ENCODE results near the gene SPDYE2B. TPM values are rescaled to one million over a fixed set of nuclear protein-coding genes. Genes with fewer than 3 reads are reported as not detected.
A peak's percentile ranks its signal among the peaks of the same experiment; 100 is the strongest.
"Not testable (repeated sequence)": the region's sequence is repeated elsewhere in the genome, so short reads cannot be mapped to it uniquely, and the experiment has no call there.

SPDYE2B gene
- total RNA-seq, 1 donor from 2014 or later: not detected

DNA sequence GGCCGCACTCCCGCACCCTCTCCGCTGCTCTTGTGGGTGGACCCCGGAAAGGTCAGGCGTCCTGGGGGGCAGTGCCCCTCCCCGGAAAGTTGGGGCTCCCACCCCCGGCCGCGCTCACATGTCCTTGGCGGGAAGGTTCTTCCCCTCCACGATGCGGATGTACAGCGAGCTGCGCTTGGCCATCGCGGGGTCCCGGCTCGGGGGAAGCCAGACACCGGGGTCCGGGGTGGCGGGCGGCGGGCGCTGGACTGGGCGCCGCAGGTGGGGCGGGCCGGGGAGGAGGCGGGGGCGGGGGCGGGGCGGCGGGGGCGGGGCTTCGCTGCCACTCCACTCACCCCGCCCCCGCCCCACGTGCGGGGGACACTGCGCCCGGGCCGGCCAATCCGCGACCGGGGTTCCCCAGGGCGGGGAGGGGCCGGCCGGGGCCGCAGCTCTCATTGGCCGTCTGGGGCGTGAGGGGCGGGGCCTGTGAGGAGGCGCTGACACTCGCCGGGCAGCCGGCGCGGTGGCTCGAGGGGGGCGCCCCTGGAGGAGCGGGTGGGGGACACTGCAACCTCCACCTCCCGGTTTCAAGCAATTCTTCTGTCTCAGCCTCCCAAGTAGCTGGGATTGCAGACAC lies 33.5 kb upstream of the SPDYE2B start, which contains the start of gene RASA4:
Gene RASA4, minus strand, starts transcription at position 250 of the 619 bp plus-strand sequence. Its CDS starts 67 bp downstream, at position 183.
- DNase-seq (ENCODE audit: low spot score): peak; percentile 55
- H3K27ac Mint-ChIP-seq (ENCODE audit: unreplicated experiment); H3K9me3 Mint-ChIP-seq (ENCODE audit: low read depth); H3K4me3 Mint-ChIP-seq (ENCODE audit: unreplicated experiment); H3K4me1 Mint-ChIP-seq (ENCODE audit: low read depth); H3K36me3 Mint-ChIP-seq (ENCODE audit: low read depth); H3K27me3 Mint-ChIP-seq (ENCODE audit: low read depth): not testable (repeated sequence)

DNA sequence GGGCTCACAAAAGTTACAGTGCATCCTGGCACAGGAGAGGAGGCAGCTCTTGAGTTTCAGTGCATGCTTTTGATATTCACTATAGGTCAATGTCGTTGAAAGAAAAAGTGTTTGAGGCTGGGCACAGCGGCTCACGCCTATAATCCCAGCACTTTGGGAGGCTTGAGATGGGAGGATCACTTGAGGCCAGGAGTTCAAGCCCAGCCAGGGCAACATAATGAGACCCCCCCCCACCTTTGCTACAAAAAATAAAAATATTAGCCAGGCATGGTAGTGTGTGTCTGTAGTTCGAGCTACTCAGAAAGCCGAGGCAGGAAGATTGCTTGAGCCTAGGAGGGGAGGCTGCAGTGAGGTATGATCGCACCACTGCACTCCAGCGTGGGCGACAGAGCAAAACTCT lies 32.0 kb upstream of the SPDYE2B start:
- H3K27me3 Mint-ChIP-seq (ENCODE audit: low read depth); H3K9me3 Mint-ChIP-seq (ENCODE audit: low read depth); H3K4me3 Mint-ChIP-seq (ENCODE audit: unreplicated experiment); DNase-seq (ENCODE audit: low spot score); H3K4me1 Mint-ChIP-seq (ENCODE audit: low read depth); H3K36me3 Mint-ChIP-seq (ENCODE audit: low read depth); H3K27ac Mint-ChIP-seq (ENCODE audit: unreplicated experiment): not testable (repeated sequence)

DNA sequence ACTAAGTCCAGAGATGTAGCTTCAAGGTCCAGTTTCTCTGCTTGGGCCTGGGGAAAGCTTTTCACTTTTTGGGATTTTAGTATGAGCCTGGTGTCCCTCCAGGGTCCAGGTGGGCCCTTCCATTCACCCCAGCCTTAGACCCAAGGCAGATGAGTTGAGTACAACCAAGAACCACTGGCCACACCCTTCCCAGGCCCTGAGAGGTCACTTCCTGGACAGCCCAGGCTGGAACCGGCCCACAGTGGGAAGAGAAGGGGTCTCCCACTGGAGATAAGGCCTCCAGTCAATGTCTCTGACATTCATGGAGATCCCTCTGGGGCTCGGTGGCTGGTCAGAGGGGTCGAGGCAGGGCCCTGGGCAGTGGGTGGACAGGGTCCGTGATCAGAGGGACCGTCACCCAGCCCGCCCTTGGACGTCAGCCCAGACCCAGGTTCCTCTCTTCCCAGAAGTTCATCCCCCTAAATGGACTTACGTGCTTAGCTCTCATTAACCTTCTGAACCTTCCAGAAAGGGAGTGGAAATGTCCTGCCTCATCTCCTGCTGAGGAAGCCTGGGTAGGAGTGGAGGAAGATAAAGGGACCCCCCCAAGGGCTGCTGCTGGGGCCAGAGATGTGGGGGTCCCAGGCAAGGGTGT lies 22.7 kb upstream of the SPDYE2B start:
- H3K4me1 Mint-ChIP-seq (ENCODE audit: low read depth); H3K4me3 Mint-ChIP-seq (ENCODE audit: unreplicated experiment); H3K36me3 Mint-ChIP-seq (ENCODE audit: low read depth); DNase-seq (ENCODE audit: low spot score); H3K27me3 Mint-ChIP-seq (ENCODE audit: low read depth); H3K27ac Mint-ChIP-seq (ENCODE audit: unreplicated experiment); H3K9me3 Mint-ChIP-seq (ENCODE audit: low read depth): not testable (repeated sequence)

DNA sequence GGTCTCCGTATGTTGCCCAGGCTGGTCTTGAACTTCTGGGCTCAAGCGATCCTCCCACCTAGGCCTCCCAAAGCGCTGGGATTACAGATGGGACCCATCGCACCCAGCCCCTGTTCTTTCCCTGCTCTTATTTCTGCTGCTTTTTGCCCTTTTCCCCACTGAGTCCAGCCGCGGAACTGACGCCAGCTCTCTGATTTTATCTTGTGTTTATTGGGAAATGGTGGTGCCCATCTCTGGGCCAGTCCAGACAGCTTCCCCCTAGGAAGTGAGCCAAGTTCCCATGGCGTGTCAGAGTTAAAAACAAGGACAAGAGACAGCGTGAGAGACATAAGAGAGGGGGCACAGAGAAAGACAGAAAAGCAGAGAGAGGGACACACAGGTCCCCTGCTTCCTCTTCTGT lies 19.5 kb upstream of the SPDYE2B start:
- not testable (repeated sequence) for H3K9me3 Mint-ChIP-seq (ENCODE audit: low read depth); H3K27ac Mint-ChIP-seq (ENCODE audit: unreplicated experiment); H3K36me3 Mint-ChIP-seq (ENCODE audit: low read depth); H3K4me1 Mint-ChIP-seq (ENCODE audit: low read depth); H3K4me3 Mint-ChIP-seq (ENCODE audit: unreplicated experiment); DNase-seq (ENCODE audit: low spot score); H3K27me3 Mint-ChIP-seq (ENCODE audit: low read depth)

DNA sequence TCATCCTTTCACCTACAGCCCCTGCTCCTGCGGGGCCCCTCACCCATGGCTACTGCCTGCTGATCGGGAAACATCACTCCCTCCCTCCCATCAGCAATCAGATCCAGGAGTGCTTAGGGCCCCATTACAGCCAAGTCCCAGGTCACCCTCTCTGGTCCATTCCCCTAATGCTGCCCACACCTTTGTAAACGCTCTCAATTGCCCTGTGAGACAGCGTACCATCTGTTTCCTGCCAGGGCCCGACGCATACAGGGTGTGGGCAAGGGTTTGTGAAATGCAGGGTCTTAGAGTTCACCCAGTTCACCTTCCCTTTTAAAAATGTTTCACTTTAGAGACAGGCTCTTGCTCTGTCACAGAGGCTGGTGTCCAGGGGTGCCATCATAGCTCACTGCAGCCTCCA lies 15.8 kb upstream of the SPDYE2B start:
- not testable (repeated sequence) for H3K36me3 Mint-ChIP-seq (ENCODE audit: low read depth)

DNA sequence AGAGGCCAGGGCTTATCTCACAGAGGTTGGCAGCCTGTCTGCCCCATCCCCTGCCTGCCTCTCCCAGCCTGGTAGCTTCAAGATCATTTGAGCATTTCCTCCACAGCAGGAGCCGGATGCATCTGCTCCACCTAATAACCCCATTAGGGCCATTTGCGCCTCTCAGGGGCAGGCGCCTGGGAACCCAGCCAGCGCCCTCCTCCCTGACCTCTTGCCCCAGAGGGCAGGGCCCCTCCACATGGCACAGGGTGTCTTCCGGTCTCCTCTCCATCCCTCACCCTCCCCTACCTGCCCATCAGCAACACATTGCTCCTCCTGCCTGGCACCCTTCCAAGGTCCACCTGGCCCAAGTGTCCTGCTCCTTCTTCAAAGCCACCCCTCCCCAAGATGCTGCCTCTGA lies 14.8 kb upstream of the SPDYE2B start:
- H3K4me1 Mint-ChIP-seq (ENCODE audit: low read depth); H3K27ac Mint-ChIP-seq (ENCODE audit: unreplicated experiment); H3K36me3 Mint-ChIP-seq (ENCODE audit: low read depth); H3K27me3 Mint-ChIP-seq (ENCODE audit: low read depth); H3K4me3 Mint-ChIP-seq (ENCODE audit: unreplicated experiment); H3K9me3 Mint-ChIP-seq (ENCODE audit: low read depth); DNase-seq (ENCODE audit: low spot score): not testable (repeated sequence)

More for the DNA sequence above, 15.8 kb upstream of the SPDYE2B start:
- not testable (repeated sequence) for H3K4me1 Mint-ChIP-seq (ENCODE audit: low read depth); H3K27ac Mint-ChIP-seq (ENCODE audit: unreplicated experiment); H3K9me3 Mint-ChIP-seq (ENCODE audit: low read depth); H3K27me3 Mint-ChIP-seq (ENCODE audit: low read depth); H3K4me3 Mint-ChIP-seq (ENCODE audit: unreplicated experiment)
- peak; percentile 30 for DNase-seq (ENCODE audit: low spot score)

DNA sequence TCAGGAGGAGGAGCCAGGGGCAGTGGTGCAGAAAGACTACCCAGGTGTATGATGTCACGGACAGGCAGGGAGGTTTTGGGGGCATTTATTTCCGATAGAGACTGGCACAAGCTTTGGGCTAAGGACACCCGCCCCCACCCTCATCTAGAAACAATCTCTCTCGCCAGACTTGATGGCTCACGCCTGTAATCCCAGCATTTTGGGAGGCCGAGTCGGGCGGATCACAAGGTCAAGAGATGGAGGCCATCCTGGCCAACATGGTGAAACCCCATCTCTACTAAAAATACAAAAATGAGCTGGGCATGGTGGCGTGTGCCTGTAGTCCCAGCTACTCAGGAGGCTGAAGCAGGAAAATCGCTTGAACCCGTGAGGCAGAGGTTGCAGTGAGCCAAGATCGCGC lies 13.2 kb upstream of the SPDYE2B start:
- not testable (repeated sequence) for H3K9me3 Mint-ChIP-seq (ENCODE audit: low read depth); H3K4me1 Mint-ChIP-seq (ENCODE audit: low read depth); H3K27ac Mint-ChIP-seq (ENCODE audit: unreplicated experiment); H3K36me3 Mint-ChIP-seq (ENCODE audit: low read depth); H3K4me3 Mint-ChIP-seq (ENCODE audit: unreplicated experiment); H3K27me3 Mint-ChIP-seq (ENCODE audit: low read depth)
- peak; percentile 22 for DNase-seq (ENCODE audit: low spot score)

DNA sequence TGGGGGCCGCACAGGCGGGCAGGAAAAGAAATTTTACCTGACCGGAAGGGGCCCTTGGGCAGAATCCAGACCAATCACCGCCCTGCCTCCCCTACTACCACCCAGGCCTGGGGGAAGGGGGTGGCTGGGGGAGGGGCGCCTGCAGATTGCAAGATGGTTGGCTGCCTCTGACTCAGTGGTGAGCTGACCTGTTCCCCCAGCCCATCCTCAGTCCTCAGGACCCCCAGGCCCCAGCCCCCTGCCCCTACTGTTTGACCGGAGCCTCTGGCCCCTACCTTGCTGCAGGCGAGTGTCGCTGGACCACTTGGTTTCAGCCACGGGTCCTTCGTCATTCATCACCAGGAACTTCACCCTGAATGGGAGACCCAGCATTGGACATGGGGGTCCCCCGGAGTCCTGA lies 11.3 kb upstream of the SPDYE2B start:
- not testable (repeated sequence) for H3K4me1 Mint-ChIP-seq (ENCODE audit: low read depth); H3K4me3 Mint-ChIP-seq (ENCODE audit: unreplicated experiment); H3K9me3 Mint-ChIP-seq (ENCODE audit: low read depth); H3K27me3 Mint-ChIP-seq (ENCODE audit: low read depth); H3K36me3 Mint-ChIP-seq (ENCODE audit: low read depth); H3K27ac Mint-ChIP-seq (ENCODE audit: unreplicated experiment)
- DNase-seq (ENCODE audit: low spot score): peak; percentile 62

DNA sequence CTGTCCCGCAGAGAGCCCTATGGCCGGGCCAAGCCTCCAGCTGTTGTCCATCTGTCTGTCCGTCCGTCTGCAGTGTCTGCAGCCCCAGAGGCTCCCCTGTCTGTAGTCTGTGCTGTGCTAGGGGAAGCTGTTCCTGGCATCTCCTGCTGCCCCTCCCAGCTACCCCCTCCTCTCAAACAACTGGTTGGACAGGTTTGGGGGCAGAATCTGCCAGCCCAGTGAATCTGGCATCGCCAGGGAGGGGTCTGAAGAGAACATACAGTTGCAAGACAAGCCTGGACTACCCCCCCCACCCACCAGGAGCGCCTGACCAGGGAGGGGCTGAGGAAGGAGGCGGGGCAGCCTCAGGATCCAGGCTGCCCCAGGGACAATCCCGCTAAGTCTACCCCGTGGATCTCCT lies 7.4 kb upstream of the SPDYE2B start, which contains the start of gene UPK3BL1:
Gene UPK3BL1, minus strand, starts transcription at position 101 of the 400 bp plus-strand sequence. Its CDS starts 50 bp downstream, at position 51.
- H3K9me3 Mint-ChIP-seq (ENCODE audit: low read depth); DNase-seq (ENCODE audit: low spot score); H3K27me3 Mint-ChIP-seq (ENCODE audit: low read depth); H3K4me3 Mint-ChIP-seq (ENCODE audit: unreplicated experiment); H3K27ac Mint-ChIP-seq (ENCODE audit: unreplicated experiment); H3K36me3 Mint-ChIP-seq (ENCODE audit: low read depth); H3K4me1 Mint-ChIP-seq (ENCODE audit: low read depth): not testable (repeated sequence)

DNA sequence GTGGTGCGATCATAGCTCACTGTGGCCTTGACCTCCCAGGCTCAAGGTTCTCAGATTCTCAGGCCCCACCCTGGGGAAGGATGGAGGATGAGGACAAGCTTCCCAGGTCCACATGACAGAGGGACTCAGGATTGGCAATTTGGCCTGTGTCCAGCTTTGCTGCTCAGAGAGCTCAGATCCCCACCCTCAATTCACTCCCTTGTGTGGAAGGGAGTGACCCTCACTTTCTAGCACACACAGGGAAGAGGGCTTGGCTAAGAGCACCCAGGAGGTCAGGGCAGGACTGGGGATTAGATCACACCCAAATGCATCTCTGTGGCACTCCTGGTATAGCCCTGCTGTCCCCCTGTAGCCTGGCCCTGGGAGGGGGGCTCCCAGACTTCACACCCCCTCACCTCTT lies 6.7 kb upstream of the SPDYE2B start:
- not testable (repeated sequence) for H3K36me3 Mint-ChIP-seq (ENCODE audit: low read depth)

DNA sequence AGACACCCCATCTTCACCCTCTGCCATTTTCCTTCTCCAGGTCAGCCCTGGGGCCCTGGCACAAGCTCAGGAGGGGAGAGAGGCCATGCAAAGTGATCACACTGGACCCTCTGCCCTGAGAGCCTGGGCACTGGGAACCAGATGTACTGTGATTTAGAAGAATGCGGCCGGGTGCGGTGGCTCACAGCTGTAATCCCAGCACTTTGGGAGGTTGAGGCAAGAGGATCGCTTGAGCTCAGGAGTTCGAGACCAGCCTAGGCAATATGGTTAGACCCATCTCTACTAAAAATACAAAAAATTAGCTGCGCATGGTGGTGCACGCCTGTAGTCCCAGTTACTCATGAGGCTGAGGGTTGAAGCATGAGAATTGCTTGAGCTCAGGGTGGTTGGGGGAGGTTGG lies 2.3 kb upstream of the SPDYE2B start:
- H3K36me3 Mint-ChIP-seq (ENCODE audit: low read depth); H3K27ac Mint-ChIP-seq (ENCODE audit: unreplicated experiment): not testable (repeated sequence)

More for the DNA sequence above, 6.7 kb upstream of the SPDYE2B start:
- not testable (repeated sequence) for H3K27ac Mint-ChIP-seq (ENCODE audit: unreplicated experiment); H3K4me3 Mint-ChIP-seq (ENCODE audit: unreplicated experiment); H3K27me3 Mint-ChIP-seq (ENCODE audit: low read depth); DNase-seq (ENCODE audit: low spot score); H3K4me1 Mint-ChIP-seq (ENCODE audit: low read depth); H3K9me3 Mint-ChIP-seq (ENCODE audit: low read depth)

DNA sequence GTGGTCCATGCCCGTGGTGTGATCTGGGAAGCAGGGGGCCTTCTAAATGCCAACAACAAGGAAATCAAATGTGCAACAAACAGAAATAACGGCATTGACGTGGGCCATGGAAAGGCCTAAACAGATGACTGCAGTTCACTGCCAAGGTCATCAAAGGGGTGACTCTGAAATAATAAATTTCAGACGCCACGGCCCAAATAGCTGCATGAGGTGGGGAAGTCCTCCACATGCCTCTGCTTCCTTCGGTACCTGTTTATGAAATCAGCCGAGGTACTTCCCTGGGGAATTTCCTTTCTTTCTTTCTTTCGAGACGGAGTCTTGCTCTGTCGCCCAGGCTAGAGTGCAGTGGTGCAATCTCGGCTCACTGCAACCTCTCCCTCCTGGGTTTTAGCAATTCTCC lies 14.6 kb downstream of the SPDYE2B start:
- not testable (repeated sequence) for H3K36me3 Mint-ChIP-seq (ENCODE audit: low read depth); H3K27me3 Mint-ChIP-seq (ENCODE audit: low read depth); H3K9me3 Mint-ChIP-seq (ENCODE audit: low read depth); H3K4me3 Mint-ChIP-seq (ENCODE audit: unreplicated experiment); H3K27ac Mint-ChIP-seq (ENCODE audit: unreplicated experiment); DNase-seq (ENCODE audit: low spot score); H3K4me1 Mint-ChIP-seq (ENCODE audit: low read depth)

More for the DNA sequence above, 2.3 kb upstream of the SPDYE2B start:
- H3K9me3 Mint-ChIP-seq (ENCODE audit: low read depth); H3K4me1 Mint-ChIP-seq (ENCODE audit: low read depth); H3K4me3 Mint-ChIP-seq (ENCODE audit: unreplicated experiment); H3K27me3 Mint-ChIP-seq (ENCODE audit: low read depth): not testable (repeated sequence)
- DNase-seq (ENCODE audit: low spot score): peak; percentile 21

DNA sequence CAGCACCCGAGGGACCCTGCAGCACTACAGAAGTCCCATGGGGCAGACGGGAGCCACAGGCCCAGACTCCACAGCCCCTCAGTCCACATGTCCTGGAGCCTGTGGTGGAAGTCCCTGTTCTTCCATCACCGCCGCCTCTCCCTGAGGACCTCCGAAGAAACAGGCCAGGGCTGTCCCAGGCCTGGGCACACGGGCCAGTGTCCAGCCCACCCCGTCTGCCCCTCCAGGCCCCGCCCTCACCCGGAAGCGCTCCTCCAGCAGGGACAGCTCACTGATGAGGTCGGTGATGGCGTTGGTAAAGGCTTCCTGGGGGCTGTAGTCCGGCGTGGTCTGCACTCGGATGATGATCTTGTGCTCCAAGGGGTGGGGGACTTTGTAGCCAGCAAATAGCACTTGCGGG lies 16.7 kb downstream of the SPDYE2B start:
- H3K4me3 Mint-ChIP-seq (ENCODE audit: unreplicated experiment): not testable (repeated sequence)

More for the DNA sequence above, 16.7 kb downstream of the SPDYE2B start:
- not testable (repeated sequence) for H3K27me3 Mint-ChIP-seq (ENCODE audit: low read depth); DNase-seq (ENCODE audit: low spot score); H3K4me1 Mint-ChIP-seq (ENCODE audit: low read depth); H3K9me3 Mint-ChIP-seq (ENCODE audit: low read depth); H3K36me3 Mint-ChIP-seq (ENCODE audit: low read depth); H3K27ac Mint-ChIP-seq (ENCODE audit: unreplicated experiment)

Measured in chondrocyte (in vitro differentiated cells).